Measurements from ENCODE around the gene MILR1. TPM values are rescaled to one million over a fixed set of nuclear protein-coding genes. Genes with fewer than 3 reads are reported as not detected.

MILR1 gene
- total and polyA plus RNA-seq, 2 experiments from 2014 or later = 0.47 TPM

DNA sequence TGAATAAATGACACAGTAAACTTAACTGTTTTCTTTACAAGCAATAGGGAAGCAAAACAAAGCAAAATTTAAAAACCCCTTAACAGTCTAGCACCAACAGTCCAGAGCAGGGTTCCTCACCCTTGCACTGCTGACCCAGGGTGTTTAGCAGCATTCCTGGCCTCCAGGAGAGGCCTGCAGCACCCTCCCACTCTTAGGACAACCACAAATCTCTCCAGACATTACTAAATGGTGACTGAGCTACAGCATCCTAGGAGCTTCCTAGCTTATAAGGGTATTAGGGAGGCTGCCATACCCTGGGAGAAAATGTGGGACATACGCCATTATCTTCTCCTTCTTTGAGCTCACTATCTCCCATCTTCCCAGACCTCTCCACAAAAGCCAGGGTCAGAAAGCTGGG, 32.0 kb downstream of the MILR1 start:
- no peaks in the 10 kb centered on the region for H3K79me2 ChIP-seq
- TF ChIP-seq EZH2 (IDR thresholded peaks at IDR 0.05; ENCODE audit: borderline replicate concordance) (no peak), EZH2phosphoT487 (IDR thresholded peaks at IDR 0.05; ENCODE audit: low read depth, severe bottlenecking, unreplicated experiment) (no peak)
- TF ChIP-seq, protein P1, sequence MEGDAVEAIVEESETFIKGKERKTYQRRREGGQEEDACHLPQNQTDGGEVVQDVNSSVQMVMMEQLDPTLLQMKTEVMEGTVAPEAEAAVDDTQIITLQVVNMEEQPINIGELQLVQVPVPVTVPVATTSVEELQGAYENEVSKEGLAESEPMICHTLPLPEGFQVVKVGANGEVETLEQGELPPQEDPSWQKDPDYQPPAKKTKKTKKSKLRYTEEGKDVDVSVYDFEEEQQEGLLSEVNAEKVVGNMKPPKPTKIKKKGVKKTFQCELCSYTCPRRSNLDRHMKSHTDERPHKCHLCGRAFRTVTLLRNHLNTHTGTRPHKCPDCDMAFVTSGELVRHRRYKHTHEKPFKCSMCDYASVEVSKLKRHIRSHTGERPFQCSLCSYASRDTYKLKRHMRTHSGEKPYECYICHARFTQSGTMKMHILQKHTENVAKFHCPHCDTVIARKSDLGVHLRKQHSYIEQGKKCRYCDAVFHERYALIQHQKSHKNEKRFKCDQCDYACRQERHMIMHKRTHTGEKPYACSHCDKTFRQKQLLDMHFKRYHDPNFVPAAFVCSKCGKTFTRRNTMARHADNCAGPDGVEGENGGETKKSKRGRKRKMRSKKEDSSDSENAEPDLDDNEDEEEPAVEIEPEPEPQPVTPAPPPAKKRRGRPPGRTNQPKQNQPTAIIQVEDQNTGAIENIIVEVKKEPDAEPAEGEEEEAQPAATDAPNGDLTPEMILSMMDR (IDR thresholded peaks at IDR 0.05; ENCODE audit: poor library complexity) = no peak
- H2AFZ ChIP-seq = no peak overlapping the region
- no peak overlapping the region for H3K4me2 ChIP-seq
- H3K36me3 ChIP-seq (replicated peaks; ENCODE audit: insufficient read depth, low read depth) = no peaks in the 10 kb centered on the region
- WGBS (ENCODE audit: low lambda C conversion rate, missing lambda C conversion rate) = 91% methylated on average over 1 of the region's 1 CpG
- no peak overlapping the region for H3K4me3 ChIP-seq
- no peaks in the 10 kb centered on the region for H3K27me3 ChIP-seq
- no peak overlapping the region for H3K27ac ChIP-seq
- no peaks in the 10 kb centered on the region for H3K9me2 ChIP-seq (replicated peaks; ENCODE audit: insufficient read depth)
- no peaks in the 10 kb centered on the region for H3K4me1 ChIP-seq (ENCODE audit: insufficient read depth)
- no peaks in the 10 kb centered on the region for H4K20me1 ChIP-seq (ENCODE audit: insufficient read depth, poor library complexity, severe bottlenecking)
- no peak for DNase-seq (ENCODE audit: low spot score)
- H3K9me3 ChIP-seq (ENCODE audit: low read depth) = no peaks in the 10 kb centered on the region

DNA sequence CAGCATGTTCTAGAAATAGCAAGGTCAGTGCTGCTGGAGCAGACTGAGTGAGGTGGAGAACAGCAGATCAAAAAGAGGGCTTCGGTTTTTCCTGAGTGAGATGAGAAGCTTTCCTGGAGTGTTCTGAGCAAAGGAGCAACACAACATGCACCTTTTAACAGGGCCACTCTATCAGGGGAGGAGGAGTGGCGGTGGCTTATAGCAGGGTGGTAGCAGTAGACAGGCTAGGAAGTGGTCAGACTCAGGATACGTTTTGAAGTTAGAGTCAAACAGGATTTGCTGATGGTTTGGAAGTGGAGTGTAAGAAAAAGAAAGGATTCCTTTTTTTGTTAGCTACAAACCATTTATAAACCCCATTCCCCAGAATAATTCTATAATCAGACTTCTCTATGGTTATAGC, 35.5 kb downstream of the MILR1 start:
- no peaks in the 10 kb centered on the region for H3K9me2 ChIP-seq (replicated peaks; ENCODE audit: insufficient read depth)
- no peak overlapping the region for H3K4me2 ChIP-seq
- no peaks in the 10 kb centered on the region for H3K36me3 ChIP-seq (replicated peaks; ENCODE audit: insufficient read depth, low read depth)
- H3K4me1 ChIP-seq (ENCODE audit: insufficient read depth) = no peaks in the 10 kb centered on the region
- TF ChIP-seq, protein P1 (IDR thresholded peaks at IDR 0.05; ENCODE audit: poor library complexity) = no peak
- no peak for TF ChIP-seq EZH2phosphoT487 (IDR thresholded peaks at IDR 0.05; ENCODE audit: low read depth, severe bottlenecking, unreplicated experiment)
- no peak overlapping the region for H3K4me3 ChIP-seq
- no peak for DNase-seq (ENCODE audit: low spot score)
- no peaks in the 10 kb centered on the region for H3K79me2 ChIP-seq
- WGBS (ENCODE audit: low lambda C conversion rate, missing lambda C conversion rate) = 97% methylated on average over 3 of the region's 3 CpGs
- no peaks in the 10 kb centered on the region for H3K9me3 ChIP-seq (ENCODE audit: low read depth)
- no peaks in the 10 kb centered on the region for H4K20me1 ChIP-seq (ENCODE audit: insufficient read depth, poor library complexity, severe bottlenecking)
- H3K27me3 ChIP-seq = no peaks in the 10 kb centered on the region
- H2AFZ ChIP-seq = no peak overlapping the region
- H3K27ac ChIP-seq = no peak overlapping the region

DNA sequence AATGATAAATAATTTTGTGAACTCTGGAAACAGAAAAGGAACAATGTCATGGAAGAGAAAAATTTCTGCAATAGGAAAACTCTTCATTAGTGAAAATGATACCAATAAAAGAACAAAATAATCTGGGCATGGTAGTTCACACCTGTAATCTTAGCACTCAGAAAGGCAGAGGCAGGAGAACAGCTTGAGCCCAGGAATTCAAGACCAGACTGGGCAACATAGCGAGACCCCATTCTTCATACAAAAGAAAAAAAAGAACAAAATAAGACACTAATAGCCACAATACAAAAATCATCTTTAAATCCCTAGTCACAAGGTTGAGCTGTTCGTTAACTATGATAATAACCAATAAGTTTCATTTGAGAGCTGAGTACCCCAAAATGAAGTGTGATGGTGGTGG, 39.4 kb downstream of the MILR1 start:
- Histone ChIP-seq H3K4me2 (no peak overlapping the region), H3K27me3 (no peaks in the 10 kb centered on the region), H3K4me3 (no peak overlapping the region), H3K36me3 (replicated peaks; ENCODE audit: insufficient read depth, low read depth) (no peaks in the 10 kb centered on the region), H3K9me2 (replicated peaks; ENCODE audit: insufficient read depth) (no peaks in the 10 kb centered on the region), H3K4me1 (ENCODE audit: insufficient read depth) (no peaks in the 10 kb centered on the region), H2AFZ (no peak overlapping the region), H4K20me1 (ENCODE audit: insufficient read depth, poor library complexity, severe bottlenecking) (no peaks in the 10 kb centered on the region), H3K79me2 (no peaks in the 10 kb centered on the region), H3K9me3 (ENCODE audit: low read depth) (no peaks in the 10 kb centered on the region), H3K27ac (no peak overlapping the region)
- no peak for DNase-seq (ENCODE audit: low spot score)
- no peak for TF ChIP-seq EZH2phosphoT487 (IDR thresholded peaks at IDR 0.05; ENCODE audit: low read depth, severe bottlenecking, unreplicated experiment)
- TF ChIP-seq, protein P1 (IDR thresholded peaks at IDR 0.05; ENCODE audit: poor library complexity) = no peak
- TF ChIP-seq EZH2 (IDR thresholded peaks at IDR 0.05; ENCODE audit: borderline replicate concordance) = no peak
- WGBS (ENCODE audit: low lambda C conversion rate, missing lambda C conversion rate) = 98% methylated on average over 2 of the region's 2 CpGs
